ENCODE results near the gene SMARCAD1.

The SMARCAD1 gene

DNA sequence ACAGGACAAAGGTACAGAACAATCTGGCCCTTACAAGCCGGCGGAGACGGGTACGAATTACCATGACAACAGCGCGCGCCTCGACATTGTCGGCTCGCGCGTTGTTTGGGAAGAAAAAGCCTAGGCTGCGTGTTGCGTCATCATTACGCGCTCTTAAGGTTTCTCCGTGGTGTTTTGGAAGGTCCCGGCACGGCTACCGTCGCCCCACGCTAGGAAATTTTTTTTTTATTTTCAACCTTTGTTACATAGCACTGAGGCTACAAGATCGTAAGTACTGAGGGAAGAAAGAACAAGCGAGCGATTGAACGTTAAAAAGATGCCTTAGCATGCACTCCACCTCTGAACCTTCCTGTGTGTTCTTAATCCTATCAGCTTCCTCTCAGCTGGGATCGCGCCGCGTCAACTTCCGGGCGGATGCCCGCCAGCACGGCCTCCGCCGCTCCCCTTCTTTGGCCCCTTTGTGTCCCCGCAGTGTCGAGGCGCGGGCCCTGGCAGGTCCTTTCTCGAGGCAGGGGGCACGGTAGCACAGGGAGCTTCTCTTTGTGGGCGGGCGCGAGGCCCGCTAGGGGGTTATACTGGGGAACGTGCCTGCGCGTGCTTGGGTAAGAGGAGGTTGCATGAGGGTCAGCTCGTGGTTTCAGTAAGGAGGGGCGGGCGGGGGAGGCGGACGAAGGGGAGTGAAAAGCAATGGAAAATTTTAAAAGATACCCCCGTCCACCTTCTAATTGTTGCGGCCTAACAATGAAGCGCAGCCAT, at the start of gene SMARCAD1:
TSS of gene SMARCAD1 (plus strand) at position 397 of the 756 bp plus-strand sequence. CDS start 530 bp downstream, outside the sequence.
- DNase-seq (ENCODE audit: low read depth): peak; percentile 71

DNA sequence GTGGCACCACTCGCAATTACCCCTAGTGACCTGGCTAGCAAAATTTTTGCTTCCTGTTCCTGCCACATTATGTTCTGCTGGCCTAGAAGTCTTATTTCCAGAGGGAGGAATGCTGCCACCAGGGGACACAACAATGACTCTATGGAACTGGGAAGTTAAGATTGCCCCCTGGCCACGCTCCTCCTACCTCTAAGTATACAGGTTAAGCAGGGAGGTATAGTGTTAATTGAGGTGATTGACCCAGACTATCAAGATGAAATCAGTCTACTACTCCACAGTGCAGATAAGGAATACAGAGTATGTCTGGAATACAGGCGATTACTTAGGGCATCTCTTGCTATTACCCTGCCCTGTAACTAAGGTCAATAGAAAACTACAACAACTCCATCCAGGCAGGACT, 48.8 kb upstream of the SMARCAD1 start:
- no peak for DNase-seq (ENCODE audit: low read depth)

DNA sequence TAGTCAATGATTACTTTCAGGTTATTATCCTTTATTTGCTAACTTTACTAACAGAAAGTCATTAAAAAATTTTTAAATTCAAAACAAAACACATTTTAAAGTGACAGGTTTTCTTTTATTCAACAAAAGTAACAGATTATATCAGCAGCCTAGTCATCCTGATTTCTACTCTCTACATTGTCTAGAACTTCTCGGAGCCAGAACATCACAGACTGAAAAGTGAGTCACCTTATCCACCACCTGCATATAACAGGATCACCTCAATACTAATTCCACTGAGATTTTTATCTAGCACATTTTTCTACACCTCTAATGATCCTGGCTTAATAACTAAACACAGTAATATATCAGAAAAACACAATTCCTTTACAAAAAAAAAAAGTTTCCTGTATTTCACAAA, 47.9 kb upstream of the SMARCAD1 start:
- DNase-seq (ENCODE audit: low read depth): no peak

GRCh38 chr4:94160774-94161173, 46.9 kb upstream of the SMARCAD1 start:
- DNase-seq (ENCODE audit: low read depth): no peak

DNA sequence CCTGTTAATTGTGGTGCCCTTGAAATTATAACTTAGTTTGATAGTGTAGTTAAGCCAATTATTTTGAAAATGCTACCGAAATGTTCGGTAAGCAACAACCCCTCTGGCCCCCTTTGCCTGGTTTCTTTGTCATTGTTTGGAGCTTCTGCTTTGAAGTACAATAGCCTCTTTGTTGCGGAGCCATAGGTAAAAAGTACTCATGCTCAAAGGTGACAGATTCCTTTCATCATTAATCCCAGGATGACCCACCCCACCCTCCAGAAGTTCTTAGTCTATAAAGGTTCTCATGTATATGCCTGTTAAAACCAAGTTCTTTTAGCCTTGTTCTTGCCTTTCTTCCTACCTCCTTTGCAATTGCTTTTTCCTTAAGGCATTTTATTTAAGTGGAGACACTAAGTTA, 42.4 kb upstream of the SMARCAD1 start:
- DNase-seq (ENCODE audit: low read depth): no peak

DNA sequence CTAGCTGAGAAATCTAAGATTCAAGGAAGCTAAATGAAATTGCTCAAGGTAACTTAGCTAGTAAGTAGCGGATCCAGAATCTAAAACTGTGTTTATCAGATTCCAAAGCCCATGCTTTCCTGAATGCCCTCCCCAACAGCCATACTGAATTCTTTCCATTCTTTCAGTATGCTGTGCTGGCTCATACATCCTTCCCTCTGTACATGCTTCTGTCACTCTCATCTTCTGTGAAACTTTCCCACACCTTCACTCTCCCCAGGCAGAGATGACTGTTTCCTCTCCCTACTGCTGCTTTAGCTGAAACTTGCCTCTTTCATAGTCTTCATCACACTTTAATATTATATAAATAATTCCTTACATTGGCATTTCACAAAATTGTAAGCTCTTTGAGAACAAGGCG, 39.3 kb upstream of the SMARCAD1 start:
- DNase-seq (ENCODE audit: low read depth): no peak

- DNase-seq (ENCODE audit: low read depth): no peak
Observed at GRCh38 chr4:94169803-94170372, 37.8 kb upstream of the SMARCAD1 start.

GRCh38 chr4:94171616-94172015, 36.0 kb upstream of the SMARCAD1 start:
- no peak for DNase-seq (ENCODE audit: low read depth)

DNA sequence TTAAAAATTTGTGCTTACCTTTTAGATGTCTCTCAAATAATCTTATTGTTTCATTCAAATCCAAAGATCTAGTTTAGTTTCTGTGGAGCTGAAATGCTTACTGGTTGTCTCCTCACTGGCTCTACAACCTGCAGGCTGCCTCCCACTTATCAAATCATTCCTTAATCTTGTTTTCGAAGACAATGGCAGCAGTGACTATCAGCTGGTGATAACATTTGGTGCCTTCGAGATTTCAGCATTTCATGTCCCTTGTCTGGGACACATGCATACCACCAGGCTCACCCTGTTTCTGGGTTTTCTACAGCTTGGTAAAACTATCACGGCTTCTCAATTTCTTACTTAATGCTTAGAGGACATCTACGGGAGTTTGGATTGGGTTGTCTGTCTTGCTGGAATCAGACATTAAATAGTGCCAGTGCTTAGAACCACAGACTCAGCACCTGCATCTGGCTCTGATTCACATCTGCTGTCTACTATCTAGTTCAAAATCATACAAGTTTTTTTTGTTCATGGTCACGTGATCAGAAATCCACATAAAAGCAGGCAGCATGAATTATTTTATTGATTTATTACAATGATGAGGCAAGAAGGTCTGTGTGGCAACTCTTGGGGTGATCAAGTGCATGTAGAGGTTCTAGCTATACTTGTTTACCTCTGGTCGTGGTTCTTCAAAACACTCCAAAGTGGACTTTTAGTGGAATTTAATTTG, 32.0 kb upstream of the SMARCAD1 start:
- no peak for DNase-seq (ENCODE audit: low read depth)

DNA sequence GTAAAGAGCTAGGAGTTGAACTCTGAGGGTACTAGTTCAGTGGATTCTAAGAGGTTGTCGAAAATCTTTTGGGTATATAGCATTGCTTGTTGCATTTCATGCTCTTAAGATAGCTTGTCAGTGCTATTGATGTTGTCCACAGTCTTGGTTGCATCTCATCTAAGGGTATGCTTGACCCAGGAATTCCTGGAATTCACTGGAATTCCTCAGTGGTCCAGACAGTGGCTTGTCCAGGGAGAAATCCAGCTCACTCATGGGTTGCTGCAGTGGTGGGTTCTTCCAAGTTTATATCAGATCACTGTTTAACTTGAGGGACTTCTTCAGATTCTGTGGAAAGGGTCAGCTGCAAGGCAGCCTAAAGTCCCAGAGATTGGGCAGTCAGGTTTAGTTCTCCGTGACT, 29.8 kb upstream of the SMARCAD1 start:
- no peak for DNase-seq (ENCODE audit: low read depth)

DNA sequence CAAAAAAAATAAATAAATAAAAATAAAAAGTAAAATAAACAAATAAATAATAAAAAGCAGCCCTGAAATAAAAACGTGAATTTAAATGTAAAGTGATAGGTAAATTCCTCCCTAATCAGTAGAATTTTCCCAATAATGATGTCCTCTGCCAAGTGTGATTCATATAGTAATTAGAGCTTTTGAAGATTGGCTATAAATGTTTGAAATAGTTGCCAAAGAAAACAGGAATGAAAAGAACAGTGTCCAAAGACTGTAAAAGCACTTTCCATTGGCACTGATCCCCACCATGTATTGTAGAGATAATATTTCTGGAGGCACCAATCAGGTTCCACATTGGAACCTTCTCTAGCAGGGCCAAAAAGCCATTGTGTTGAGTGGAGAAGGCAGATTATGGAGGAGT, 25.9 kb upstream of the SMARCAD1 start:
- no peak for DNase-seq (ENCODE audit: low read depth)

GRCh38 chr4:94202769-94203168, 4.9 kb upstream of the SMARCAD1 start:
- no peak for DNase-seq (ENCODE audit: low read depth)

DNA sequence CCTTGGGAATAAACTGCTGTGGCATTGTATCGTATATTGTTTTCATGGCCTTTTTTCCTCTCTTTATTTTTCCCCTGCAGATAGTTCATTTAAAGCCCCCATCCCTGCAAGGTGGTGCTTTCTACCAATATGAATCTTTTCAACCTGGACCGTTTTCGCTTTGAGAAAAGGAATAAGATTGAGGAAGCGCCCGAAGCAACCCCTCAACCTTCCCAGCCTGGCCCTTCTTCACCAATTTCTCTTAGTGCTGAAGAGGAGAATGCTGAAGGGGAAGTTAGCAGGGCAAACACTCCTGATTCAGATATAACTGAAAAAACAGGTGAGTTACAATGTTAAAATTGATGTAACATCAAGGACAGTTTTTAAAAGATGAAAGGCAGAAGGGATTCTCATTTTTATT, 601 bp downstream of the SMARCAD1 start:
- no peak for DNase-seq (ENCODE audit: low read depth)

- no peak for DNase-seq (ENCODE audit: low read depth)
Observed at GRCh38 chr4:94208918-94209317, 1.3 kb downstream of the SMARCAD1 start.

GRCh38 chr4:94211861-94212260, 4.2 kb downstream of the SMARCAD1 start:
- DNase-seq (ENCODE audit: low read depth): no peak

GRCh38 chr4:94214703-94215319, 7.1 kb downstream of the SMARCAD1 start:
- no peak for DNase-seq (ENCODE audit: low read depth)

GRCh38 chr4:94216394-94216793, 8.7 kb downstream of the SMARCAD1 start:
- DNase-seq (ENCODE audit: low read depth): no peak

DNA sequence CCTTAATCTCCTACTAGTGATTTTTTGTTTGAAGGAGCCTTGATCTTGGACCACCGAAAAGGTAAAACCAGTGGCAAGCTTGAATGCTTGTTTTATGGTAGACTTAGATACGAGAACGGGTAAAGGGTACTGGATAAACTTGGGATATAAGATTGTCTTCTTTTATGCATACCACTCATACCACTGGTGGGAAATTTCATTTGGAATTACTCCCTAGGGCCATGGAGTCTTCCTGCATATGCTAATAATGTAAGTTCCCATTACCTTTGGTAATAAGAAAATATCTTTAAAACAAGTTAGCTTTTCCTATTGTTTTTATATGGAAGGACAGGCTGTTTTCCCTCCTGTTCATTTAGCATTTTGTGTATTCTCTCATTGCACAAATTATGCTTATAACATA, 11.7 kb downstream of the SMARCAD1 start:
- DNase-seq (ENCODE audit: low read depth): no peak

GRCh38 chr4:94221916-94222315, 14.3 kb downstream of the SMARCAD1 start:
- no peak for DNase-seq (ENCODE audit: low read depth)

DNA sequence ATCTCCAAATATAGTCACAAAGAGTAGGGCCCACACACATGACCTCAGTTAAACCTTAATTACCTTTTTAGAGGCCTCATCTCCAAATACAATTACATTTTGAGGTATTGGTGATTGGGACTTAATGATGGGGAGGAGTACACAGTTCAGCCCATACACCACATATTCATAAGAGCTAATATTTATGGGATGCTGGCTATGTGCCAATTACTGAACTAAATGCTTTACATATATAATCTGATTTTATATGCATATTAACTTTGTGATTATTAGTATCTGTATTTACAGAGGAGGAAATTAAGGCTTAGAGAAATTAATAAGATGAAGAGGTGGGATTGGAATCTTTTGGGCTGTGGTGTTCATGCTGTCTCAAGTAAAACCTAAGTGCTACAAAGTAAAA, 17.8 kb downstream of the SMARCAD1 start:
- no peak for DNase-seq (ENCODE audit: low read depth)

DNA sequence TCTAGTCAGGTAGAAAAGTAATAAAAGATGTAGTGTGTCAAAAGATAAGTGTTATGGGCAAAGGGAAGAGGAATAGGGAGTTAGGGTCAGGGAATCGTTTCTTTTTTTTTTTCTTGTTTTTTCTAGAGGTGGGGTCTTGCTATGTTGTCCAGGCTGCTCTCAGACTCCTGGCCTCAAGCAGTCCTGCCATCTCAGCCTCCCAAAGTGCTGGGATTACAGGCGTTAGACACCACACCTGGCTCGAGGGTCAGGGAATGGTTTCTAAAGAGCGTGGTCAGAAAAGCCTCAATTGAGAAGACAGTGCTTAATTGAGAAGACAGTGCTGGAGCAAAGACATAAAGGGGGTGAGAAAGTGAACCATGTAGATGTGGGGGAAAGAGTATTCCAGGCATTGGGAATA, 19.1 kb downstream of the SMARCAD1 start:
- DNase-seq (ENCODE audit: low read depth): no peak

DNA sequence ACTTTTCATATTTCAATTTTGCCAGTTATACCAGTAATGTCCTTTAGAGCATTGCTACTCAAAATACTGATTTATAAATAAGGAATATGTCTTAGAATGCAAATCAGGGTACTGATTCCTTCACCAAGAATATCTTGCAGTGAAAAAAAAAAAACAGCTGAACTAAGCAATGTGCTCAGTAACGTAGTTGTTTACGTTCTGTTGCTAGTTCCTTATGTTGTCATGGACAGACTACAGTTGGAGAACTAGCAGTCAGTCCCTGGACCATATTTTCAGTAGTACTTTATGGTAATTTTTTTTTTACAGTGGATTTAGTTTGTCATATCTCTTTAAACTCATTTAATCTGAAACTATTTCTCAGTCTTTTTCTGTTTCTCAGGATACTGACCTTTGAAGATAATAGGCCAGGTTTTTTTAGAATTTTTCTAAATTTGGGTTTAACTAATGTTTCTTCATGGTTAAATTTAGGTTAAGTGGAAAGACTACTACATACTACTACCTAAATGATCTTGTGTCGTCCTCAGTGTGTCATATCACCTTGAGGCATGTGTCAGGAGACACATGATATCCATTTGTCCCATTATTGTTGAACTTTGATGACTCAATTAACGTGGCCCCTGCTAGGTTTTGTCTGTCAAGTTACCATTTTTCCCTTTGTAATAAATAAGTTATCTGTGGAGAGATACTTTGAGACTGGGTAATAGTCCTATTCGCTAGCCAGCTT, 21.0 kb downstream of the SMARCAD1 start:
- DNase-seq (ENCODE audit: low read depth): no peak

All from GM04503 (cell line).